Activated CD4-positive, alpha-beta T cell treated with anti-CD3 and anti-CD28 coated beads, Interleukin-2, amount 50 U/mL, for 48 hours (primary cell): ENCODE results near the gene CCDC93.

Experiments
- DNase-seq, 2 experiments: peaks; one replicate each; pipeline ENCODE4 v3.0.0-alpha.2; 2020

Gene CCDC93

DNA sequence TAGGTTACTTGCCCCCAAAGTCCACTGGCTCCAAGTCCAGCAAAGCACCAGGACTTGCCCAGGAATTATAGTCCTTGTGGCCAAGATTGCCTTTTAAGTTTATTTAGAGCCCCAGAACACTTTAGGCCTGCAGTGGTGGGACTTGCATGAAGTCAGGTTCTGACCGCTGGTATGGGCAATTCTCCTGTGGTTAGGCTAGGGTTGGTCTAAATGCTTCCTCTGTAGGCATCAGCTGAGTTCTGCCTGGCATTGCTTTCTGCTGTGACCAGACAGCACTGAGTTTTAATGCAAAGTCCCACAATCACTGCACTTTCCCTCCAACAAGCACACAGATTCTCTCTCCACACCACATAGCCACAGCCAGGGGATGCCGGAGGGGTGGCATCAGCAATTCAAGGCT lies 134.9 kb downstream of the CCDC93 start:
- DNase-seq, result no peak

GRCh38 chr2:117875786-117876185 lies 138.1 kb downstream of the CCDC93 start:
- no peak for DNase-seq
